Amniotic stem cell (primary cell): ENCODE measurements around the gene SRGAP2C.
"Not testable (repeated sequence)": the region's sequence is repeated elsewhere in the genome, so short reads cannot be mapped to it uniquely, and the experiment has no call there.

Experiments used
- DNase-seq: peaks from one replicate; lab custom pipeline; 2025; lab: John Stamatoyannopoulos, UW

SRGAP2C gene

DNA sequence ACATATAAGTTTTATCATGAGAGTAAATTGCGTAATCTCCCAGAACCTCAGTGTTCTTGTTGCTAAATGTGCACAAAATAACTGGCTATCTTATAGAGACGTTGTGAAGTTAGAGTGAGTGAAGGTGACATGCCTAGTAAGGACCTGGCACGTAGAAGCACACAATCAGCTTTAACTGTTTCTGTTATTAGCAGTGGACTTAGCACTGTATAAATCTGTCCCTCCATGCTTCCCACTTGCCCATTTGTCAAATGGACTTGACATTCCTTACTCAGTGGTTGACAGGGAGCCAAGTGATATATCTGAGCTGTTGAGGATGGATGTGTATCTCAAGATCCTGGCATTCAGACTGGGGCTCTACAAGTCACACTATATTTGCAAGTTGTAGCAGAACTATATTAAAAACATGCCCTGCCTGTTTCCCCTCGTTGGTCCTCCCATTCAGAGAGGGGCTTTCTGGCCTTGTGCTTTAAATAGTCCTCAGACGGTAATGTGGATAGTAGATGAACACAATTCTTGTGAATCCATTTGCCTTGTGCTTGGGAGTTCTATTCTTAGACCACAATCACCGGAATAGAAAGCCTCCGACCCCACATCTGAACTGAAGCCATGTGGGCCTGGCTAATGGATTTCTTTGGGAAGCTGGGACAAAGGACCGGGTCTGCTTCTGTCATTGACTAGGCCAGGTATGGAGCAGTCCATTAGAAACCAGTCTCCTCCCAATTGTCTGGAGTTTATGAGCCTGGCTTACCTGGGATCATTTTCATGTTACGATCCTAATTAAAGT lies 43.0 kb downstream of the SRGAP2C start:
- DNase-seq = not testable (repeated sequence)

DNA sequence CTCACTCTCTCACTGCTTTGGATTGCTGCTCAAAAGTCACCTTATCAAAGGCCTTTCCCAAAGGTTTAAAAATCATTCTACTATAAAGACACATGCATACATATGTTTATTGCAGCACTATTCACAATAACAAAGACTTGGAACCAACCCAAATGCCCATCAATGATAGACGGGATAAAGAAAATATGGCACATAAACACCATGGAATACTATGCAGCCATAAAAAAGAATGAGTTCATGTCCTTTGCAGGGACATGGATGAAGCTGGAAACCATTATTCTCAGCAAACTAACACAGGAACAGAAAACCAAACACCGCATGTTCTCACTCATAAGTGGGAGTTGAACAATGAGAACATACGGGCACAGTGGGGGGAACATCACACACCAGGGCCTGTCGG lies 45.9 kb downstream of the SRGAP2C start:
- not testable (repeated sequence) for DNase-seq

GRCh38 chr1:121232445-121233125 lies 47.8 kb downstream of the SRGAP2C start:
- DNase-seq = not testable (repeated sequence)

- not testable (repeated sequence) for DNase-seq
Observed at GRCh38 chr1:121234090-121234759, 49.5 kb downstream of the SRGAP2C start.

GRCh38 chr1:121238384-121238783 lies 53.6 kb downstream of the SRGAP2C start:
- not testable (repeated sequence) for DNase-seq

DNA sequence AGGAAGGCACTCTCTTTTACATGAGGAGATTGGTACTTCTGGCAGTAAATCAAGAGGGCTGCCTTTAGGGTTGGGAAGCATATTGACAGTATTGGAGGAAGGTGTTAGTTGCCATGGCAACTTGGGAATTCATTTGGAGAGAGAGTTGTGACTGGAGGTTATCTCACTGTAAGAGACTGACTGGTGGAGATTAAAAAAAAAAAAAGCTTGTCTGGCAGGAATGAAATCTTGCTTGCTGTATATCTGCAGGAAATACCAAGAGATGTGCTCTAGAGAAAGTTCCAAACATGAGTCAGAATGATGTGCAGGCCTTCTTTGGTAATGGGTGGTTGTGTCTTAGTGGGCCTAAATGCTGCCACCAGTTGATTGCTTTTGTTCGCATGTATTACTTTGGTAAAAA lies 59.1 kb downstream of the SRGAP2C start:
- not testable (repeated sequence) for DNase-seq

DNA sequence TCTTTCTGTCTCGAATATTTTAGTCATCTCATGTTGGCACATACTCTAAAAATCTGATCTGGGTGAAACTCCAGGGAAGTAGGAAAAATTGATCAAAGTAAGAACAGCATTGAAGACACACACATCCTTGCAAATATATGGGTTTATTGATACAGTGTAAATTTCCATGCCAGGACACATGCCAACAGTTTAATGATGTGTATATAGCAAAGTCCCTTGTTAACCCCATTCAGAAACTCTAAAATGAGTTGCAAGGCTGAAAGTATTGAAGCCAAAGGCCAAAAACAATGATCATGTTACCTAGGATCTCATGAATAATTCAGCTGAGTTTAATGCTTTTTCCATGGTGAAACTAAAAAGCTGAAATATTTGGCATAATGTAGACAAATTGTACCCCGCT lies 61.6 kb downstream of the SRGAP2C start:
- DNase-seq = not testable (repeated sequence)

- DNase-seq = not testable (repeated sequence)
Observed at GRCh38 chr1:121252656-121253055, 67.9 kb downstream of the SRGAP2C start.

DNA sequence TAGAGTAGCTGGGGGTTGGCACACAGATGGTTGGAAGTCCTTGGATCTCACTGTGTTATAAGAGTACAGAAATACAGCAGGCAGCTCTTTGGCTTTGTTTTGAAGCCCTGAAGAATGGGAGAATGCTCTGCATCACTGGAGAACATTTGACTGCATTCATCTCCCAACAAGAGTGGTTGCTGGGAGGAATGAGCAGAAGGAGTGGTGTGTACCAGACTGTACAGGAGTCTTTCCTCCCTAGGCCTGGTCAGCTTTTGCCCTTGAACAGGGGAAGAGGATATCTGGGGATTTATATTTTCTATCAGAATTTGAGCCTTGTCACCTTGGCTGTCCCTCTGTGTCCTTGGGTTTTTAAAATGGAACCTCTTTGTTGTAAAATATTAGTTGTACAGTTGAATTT lies 69.8 kb downstream of the SRGAP2C start:
- DNase-seq = not testable (repeated sequence)

- not testable (repeated sequence) for DNase-seq
Observed at GRCh38 chr1:121257632-121258031, 72.9 kb downstream of the SRGAP2C start.

GRCh38 chr1:121258134-121258533 lies 73.4 kb downstream of the SRGAP2C start:
- not testable (repeated sequence) for DNase-seq

DNA sequence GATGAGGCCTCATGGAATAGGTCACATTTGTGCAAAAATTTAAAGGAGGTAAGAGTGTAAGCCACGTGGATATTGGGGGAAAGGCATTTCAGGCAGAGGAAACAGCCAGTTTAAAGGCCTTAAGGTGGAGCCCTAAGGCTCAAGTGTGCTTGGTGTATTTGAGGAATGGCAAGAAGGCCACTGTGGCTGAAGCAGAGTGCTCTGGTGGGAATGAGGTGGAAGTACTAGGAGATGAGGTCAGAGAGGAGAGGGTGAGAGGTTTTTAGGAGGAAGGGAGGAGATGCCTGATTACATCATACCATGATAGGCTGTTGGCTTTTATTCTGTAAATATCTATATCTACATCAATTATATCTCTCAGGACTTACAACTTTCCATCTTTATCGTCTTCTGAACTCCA lies 75.4 kb downstream of the SRGAP2C start:
- DNase-seq = not testable (repeated sequence)

DNA sequence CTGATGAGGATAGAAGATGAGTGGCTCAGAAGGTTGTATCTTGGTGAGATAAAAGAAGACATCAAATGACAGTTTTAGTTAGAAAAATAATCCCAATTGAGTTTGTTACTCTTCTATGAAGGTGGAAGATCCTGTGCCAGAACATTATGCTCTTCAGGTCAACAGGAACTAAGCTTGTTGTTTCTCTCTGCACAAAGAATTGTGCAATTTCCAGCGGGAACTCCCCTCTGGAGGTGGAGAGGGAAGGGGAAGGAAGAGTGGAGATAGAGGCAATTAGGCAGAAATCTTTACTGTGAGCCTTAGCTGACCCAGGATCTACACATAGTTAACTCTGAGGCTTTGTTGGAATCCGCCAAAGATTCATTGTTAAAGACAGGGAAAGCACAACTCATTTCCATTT lies 77.4 kb downstream of the SRGAP2C start:
- DNase-seq = not testable (repeated sequence)

GRCh38 chr1:121263789-121264244 lies 79.0 kb downstream of the SRGAP2C start:
- not testable (repeated sequence) for DNase-seq

- DNase-seq = not testable (repeated sequence)
Observed at GRCh38 chr1:121267072-121267471, 82.3 kb downstream of the SRGAP2C start.

GRCh38 chr1:121269309-121269708 lies 84.5 kb downstream of the SRGAP2C start:
- not testable (repeated sequence) for DNase-seq

GRCh38 chr1:121269973-121270372 lies 85.2 kb downstream of the SRGAP2C start:
- DNase-seq = not testable (repeated sequence)

DNA sequence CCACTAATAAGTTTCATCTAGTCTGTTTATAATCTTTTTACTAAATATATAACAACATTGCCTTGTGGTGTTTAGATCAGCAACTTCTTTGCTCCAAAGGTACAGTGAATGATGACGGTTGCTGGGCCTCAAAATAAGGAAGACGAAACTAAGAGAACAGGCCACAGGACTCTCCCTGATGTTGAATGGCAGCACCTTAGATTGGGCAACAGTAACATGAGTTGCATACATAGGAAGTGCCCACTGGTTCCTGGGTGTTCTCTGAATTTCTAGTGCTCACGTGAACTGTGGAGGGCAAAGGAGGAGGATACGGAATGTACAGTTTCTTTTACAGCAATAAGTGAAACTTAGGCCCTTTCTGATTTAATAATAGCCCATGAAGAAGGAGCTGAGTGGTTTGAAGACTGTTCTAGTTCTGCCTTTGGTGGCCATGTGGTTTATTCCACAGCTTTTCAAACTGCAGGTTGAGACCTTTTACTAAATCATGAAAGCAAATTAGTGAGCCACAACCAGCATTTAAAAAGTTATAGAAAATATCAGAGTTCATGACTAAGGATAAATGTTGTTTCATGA lies 86.5 kb downstream of the SRGAP2C start:
- not testable (repeated sequence) for DNase-seq

GRCh38 chr1:121275435-121275834 lies 90.7 kb downstream of the SRGAP2C start:
- DNase-seq = not testable (repeated sequence)

GRCh38 chr1:121278202-121278601 lies 93.4 kb downstream of the SRGAP2C start:
- DNase-seq = not testable (repeated sequence)

GRCh38 chr1:121278777-121279547 lies 94.2 kb downstream of the SRGAP2C start:
- not testable (repeated sequence) for DNase-seq
